Cardiac muscle cell (in vitro differentiated cells and primary cell): ENCODE data around the gene AGAP3. TPM values are rescaled to one million over a fixed set of nuclear protein-coding genes. Genes with fewer than 3 reads are reported as not detected.

ENCODE experiments used
- DNase-seq, 2 donors: peaks; one replicate each; pipeline versions ENCODE4 v3.0.0 to v3.0.0-alpha.2; 2010 to 2017; ENCODE audit warnings: low read depth in 1 of 2, low spot score in 1 of 2
- H3K27ac ChIP-seq: fragments of 200-600 bp; sonication (generic); 2 replicates; pipeline ENCODE4 v1.5.1; 2016
- H3K27me3 ChIP-seq: fragments of 200-600 bp; sonication (generic); 2 replicates; pipeline ENCODE4 v1.6.0; 2016; ENCODE audit warnings: control low read depth
- H3K36me3 ChIP-seq: fragments of 200-600 bp; sonication (generic); 2 replicates; pipeline ENCODE4 v1.5.1; 2016; ENCODE audit warnings: control low read depth
- H3K4me1 ChIP-seq: fragments of 200-600 bp; sonication (generic); 2 replicates; pipeline ENCODE4 v1.8.1; 2017; ENCODE audit warnings: low read depth, mild to moderate bottlenecking, mixed run types
- H3K4me3 ChIP-seq: fragments of 200-600 bp; sonication (generic); 2 replicates; pipeline ENCODE4 v1.5.1; 2016; ENCODE audit warnings: mild to moderate bottlenecking
- H3K9me3 ChIP-seq: fragments of 200-600 bp; sonication (generic); 2 replicates; pipeline ENCODE4 v1.5.1; 2017; ENCODE audit warnings: low read depth, mild to moderate bottlenecking, control low read depth
- polyA plus RNA-seq: library from polyadenylated mRNA; unstranded; fragments of >200 nt; fragmentation: Nextera tagmentation; extraction: Ambion mirVana; gene quantifications from 2 replicates; pipeline ENCODE4 v1.2.1, GENCODE V29; 2016
- total RNA-seq: library from RNA; depleted of rRNA; stranded (reverse); fragments of >200 nt; gene quantifications from 2 replicates; pipeline ENCODE4 v1.2.3, GENCODE V29; 2016
- TF ChIP-seq, protein P1 (sequence below): IDR thresholded peaks from 2 replicates; pipeline ENCODE4 v1.5.1; 2012; ENCODE audit warnings: low read depth, mild to moderate bottlenecking, low read length

Gene AGAP3
- total and polyA plus RNA-seq, 2 experiments from 2014 or later, result 106 to 115 TPM

- H3K9me3 ChIP-seq, result no peaks in the 10 kb centered on the region
- TF ChIP-seq, protein P1, sequence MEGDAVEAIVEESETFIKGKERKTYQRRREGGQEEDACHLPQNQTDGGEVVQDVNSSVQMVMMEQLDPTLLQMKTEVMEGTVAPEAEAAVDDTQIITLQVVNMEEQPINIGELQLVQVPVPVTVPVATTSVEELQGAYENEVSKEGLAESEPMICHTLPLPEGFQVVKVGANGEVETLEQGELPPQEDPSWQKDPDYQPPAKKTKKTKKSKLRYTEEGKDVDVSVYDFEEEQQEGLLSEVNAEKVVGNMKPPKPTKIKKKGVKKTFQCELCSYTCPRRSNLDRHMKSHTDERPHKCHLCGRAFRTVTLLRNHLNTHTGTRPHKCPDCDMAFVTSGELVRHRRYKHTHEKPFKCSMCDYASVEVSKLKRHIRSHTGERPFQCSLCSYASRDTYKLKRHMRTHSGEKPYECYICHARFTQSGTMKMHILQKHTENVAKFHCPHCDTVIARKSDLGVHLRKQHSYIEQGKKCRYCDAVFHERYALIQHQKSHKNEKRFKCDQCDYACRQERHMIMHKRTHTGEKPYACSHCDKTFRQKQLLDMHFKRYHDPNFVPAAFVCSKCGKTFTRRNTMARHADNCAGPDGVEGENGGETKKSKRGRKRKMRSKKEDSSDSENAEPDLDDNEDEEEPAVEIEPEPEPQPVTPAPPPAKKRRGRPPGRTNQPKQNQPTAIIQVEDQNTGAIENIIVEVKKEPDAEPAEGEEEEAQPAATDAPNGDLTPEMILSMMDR, result no peak
- H3K27me3 ChIP-seq, result no peaks in the 10 kb centered on the region
- H3K27ac ChIP-seq, result peak overlapping the region; percentile 93
- peaks cover 6% of the 10 kb centered on the region for H3K36me3 ChIP-seq
- peak in 1 of 2 donors; percentile 46 for DNase-seq
- peaks cover 61% of the 10 kb centered on the region for H3K4me1 ChIP-seq
- no peak overlapping the region for H3K4me3 ChIP-seq
These were observed 52.0 kb downstream of the AGAP3 start for GRCh38 chr7:151138153-151138851.

DNA sequence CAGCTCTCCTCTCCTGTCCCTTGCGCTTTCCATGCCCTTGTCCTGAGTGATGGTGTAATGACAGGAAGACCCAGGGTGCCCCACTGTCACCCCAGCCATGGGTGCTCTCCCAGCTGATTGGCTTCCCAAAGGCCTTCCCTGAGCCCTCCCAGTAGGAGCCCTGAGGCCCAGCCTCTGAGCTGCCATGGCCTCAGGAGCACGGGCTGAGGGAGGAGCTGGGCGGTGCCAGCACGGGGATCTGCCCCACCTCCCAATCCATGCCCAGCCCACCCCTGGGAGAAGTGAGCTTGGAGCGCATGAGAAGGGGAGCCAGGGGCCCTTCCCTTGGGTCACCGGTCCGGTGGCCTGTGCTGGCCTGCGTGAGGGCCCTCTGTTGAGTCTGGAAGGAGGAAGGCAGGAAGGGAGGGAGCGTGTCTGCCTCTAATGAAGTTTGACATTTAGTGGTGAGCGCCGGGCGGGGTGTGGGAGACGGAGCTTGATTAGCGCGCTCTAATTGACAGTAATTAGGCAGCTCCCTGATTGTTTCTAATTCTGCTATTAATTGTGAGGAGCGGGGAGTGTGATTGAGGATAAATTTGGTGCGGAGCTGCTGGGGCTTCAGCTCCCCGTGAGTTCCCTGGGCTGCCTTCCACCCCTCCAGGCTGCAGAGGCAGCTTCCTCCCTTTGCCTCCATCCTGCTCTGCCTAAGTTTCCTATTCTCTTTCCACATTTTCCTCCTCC lies 53.0 kb downstream of the AGAP3 start:
- no peaks in the 10 kb centered on the region for H3K27me3 ChIP-seq
- H3K4me1 ChIP-seq, result peaks cover 61% of the 10 kb centered on the region
- no peak overlapping the region for H3K27ac ChIP-seq
- no peak overlapping the region for H3K4me3 ChIP-seq
- TF ChIP-seq, protein P1, result no peak
- H3K9me3 ChIP-seq, result no peaks in the 10 kb centered on the region
- H3K36me3 ChIP-seq, result peaks cover 10% of the 10 kb centered on the region
- no peak for DNase-seq

- H3K4me3 ChIP-seq, result no peak overlapping the region
- H3K27me3 ChIP-seq, result no peaks in the 10 kb centered on the region
- TF ChIP-seq, protein P1, result no peak
- H3K9me3 ChIP-seq, result no peaks in the 10 kb centered on the region
- H3K27ac ChIP-seq, result no peak overlapping the region
- no peak for DNase-seq
- peaks cover 61% of the 10 kb centered on the region for H3K4me1 ChIP-seq
- H3K36me3 ChIP-seq, result peaks cover 7% of the 10 kb centered on the region
These were observed 53.5 kb downstream of the AGAP3 start for GRCh38 chr7:151139791-151140190.

DNA sequence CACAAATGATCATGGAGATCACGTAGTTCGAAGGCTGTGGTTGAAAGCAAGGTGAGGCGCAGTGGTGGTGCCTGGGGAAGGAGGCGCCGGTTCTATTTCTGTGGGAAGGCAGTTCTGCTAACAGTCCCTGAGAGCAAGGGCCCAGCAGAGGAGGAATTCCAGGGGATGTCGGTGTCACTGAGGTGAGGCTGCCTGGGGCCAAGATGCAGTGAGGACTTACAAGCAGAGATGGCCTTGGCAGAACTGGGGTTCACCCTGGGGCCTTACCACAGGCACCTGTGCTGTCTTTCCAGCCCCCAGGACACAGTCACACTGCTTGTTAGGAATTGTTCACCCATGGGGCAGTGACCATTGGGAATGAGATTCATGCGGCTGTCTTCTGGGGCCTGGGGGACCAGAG lies 54.6 kb downstream of the AGAP3 start:
- peaks cover 7% of the 10 kb centered on the region for H3K36me3 ChIP-seq
- DNase-seq, result no peak
- no peak overlapping the region for H3K27ac ChIP-seq
- peaks cover 61% of the 10 kb centered on the region for H3K4me1 ChIP-seq
- H3K9me3 ChIP-seq, result no peaks in the 10 kb centered on the region
- no peaks in the 10 kb centered on the region for H3K27me3 ChIP-seq
- no peak overlapping the region for H3K4me3 ChIP-seq
- TF ChIP-seq, protein P1, result no peak

DNA sequence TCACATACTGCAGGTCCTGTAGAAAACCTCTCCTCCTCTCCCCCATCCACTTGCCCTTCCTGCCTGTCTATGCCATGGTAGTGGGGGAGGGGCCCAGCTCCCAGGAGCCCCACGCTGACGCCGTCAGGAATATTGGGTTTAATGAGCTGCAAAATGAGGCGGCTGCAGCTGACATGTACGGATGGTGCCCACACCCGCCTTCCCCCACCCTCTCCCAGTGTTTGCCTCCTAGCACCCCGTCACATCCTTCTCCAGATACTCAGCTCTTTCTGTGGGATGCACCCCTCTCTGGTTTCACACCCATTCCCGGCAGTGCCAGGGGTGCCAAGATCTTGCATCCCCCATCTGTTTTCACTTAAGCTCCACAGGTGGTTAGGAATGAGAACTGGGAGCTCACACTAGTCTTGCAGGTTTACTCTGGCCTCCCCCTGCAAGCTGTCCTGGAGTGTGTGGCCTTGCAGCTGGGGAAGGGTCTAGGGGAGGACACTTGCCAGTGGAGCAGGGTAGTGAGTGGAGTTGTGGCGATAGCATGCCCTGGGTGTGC lies 55.1 kb downstream of the AGAP3 start:
- Histone ChIP-seq H3K36me3 (peaks cover 7% of the 10 kb centered on the region), H3K27ac (peak overlapping the region; percentile 47), H3K27me3 (no peaks in the 10 kb centered on the region), H3K9me3 (no peaks in the 10 kb centered on the region), H3K4me3 (no peak overlapping the region), H3K4me1 (peaks cover 61% of the 10 kb centered on the region)
- no peak for DNase-seq
- TF ChIP-seq, protein P1, result no peak
